ENCODE measurements around the gene ENPP7.

The ENPP7 gene

DNA sequence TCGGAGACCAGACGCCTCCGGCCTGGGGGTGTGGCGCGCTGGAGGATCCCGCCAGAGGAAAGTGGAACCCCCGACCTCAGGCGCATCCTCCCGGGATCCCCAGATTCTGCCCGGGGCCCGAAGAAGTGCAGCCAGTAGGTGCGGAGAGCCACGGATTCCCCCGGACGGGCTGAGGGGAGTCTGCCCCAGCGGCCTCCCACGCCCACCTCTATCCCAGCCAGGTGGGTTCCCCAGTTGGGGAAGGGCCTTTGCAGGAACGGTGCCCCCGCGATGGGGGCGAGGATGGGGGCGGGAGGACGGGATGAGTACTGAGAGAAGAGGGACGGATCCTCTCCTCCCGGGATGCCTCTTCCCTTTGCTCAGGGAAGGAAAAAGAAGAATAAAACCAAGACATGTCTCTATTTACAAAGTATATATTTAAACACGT, 61.0 kb downstream of the ENPP7 start:
- no peak for DNase-seq (ENCODE audit: low read depth, low spot score)

Measured in astrocyte of the hippocampus (primary cell).